Epithelial cell of prostate (primary cell): ENCODE results near the gene NPHP4.

Experiments
- DNase-seq: peaks from one replicate; pipeline ENCODE4 v3.0.0-alpha.2; 2011; ENCODE audit warnings: low read depth, low spot score
- H3K27ac ChIP-seq: fragments of 450-650 bp; 2 replicates; pipeline ENCODE4 v1.5.1; 2017; ENCODE audit warnings: mild to moderate bottlenecking

The NPHP4 gene

DNA sequence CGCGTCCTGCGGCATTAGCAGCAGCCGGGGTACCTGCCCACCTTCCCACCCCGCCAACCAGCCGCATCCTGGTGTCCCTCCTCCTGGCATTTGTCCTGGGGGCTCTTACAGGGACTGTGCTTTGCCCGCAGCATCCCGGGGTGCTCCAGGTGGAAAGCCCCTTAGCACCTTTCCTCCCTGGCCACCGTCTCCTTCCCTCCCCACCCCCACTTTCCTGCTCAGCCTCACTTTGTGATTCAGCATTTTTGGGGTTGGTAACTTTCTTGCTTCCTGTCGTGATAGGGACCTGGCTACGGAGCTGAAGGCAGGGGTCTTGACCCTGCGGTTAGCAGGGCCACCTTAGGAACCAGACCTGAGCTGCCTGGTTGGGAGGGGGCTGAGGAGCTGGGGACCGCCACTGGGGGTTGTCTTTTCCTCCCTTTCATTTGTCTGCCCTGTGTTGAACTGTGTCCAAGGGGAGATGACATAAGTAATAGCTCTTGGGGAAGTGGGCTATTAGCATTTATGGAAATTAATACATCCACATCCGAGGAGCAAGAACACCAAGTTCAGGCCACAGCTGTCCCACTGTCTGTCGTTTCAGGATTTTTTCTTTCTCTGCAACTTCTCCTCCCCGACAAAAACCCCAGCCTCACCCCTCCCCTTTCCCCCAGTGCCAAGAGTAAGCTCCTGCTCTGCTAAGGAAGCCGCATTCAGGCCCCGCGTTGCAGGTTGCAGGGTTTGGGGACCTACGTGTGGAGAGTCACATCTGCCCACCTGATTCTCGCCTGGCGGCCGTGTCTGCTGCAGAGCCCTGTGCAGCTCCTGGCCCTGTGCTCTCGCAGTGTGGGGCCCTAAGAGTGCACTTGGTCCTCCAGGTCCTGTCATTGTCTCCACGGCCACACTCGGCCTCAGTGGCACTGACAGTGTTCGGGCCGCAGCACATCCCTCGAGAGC is 1.6 kb upstream of the NPHP4 start:
- DNase-seq: no peak
- H3K27ac ChIP-seq: no peak overlapping the region

DNA sequence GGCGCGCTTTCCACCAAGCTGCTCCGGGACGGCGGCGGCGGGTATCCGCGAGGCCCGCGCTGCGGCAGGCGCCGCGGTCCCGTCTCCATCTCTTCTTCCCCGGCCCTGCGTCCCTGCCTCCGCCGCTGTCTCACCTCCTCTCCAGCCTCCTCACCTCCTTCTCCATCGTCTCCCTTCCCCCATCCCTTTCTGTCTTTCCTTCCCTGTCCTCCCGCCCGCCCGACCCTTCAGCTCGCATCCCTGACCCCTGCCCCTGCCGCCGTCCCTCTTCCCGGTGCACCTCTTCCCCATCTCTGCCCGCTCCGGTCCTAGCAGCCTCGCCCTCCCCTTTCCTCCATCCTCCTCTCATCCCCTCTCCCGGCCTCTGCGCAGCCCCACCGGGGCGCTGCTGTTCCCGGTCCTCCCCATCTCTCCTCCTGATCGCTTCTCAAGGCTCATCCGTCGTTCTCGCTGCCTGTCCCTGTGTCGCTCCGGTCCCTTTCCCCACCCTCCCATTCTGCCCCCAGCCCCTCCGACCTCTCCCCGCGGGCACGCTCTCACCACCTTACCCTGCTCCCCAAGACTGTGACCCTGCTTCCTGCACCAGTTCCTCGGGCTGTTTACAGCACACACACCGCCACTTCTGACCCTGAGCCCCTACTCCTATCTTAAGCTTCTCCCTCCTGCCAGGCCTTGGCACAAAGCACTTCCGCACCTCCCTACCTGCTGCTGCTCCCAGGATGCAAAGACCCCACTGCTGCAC is 760 bp upstream of the NPHP4 start:
- H3K27ac ChIP-seq: no peak overlapping the region
- no peak for DNase-seq

DNA sequence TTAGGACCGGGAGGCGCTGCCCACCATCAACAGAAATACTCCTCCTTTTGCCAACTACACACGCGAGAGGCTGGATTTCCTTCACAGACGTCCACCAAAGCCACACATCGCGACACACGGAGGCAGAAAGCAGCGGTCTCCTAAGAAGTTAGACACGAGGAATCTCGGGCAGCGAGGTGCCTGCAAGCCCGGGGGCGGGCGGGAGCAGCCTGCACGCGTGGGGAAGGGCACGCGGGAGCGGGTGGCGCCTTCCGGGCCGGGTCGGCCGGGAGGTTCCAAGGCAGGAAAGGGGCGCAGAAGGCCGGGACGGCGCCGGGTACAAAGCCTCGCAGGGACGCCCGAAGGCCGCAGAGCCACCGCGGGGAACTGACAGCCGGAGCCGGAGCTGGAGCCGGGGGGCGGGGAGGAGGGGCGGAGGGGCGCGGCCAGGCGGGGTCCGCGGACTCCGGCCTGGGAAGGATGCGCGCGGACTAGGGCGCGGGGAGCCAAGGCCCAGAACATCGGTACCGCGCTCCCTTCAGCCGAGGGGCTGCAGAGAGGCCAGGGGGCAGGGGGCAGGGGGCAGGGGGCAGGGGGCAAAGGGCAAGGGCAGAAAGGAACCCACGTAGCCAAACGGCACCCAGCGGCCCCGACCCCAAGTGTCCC is 722 bp downstream of the NPHP4 start:
- H3K27ac ChIP-seq: peak overlapping the region; percentile 48
- no peak for DNase-seq

DNA sequence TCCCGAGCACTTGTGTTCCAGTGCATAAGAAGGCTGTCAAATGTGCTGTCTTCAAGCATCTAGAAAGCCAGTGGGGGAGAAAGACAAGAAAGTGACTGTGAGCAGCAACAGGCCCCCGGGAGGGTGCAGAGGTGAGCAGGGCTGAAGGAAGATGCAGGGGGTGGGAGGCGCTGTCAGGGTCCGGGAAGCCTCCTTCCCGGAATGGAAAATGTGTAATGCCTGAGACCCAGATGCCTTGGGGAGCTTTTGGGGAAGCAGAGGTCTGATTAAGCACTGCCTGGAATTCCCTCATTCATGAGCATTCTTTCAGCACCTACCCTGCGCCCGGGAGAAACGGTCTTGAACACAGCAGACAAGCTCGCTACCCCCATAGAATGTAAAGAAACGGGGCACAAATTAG is 1.3 kb downstream of the NPHP4 start:
- H3K27ac ChIP-seq: no peak overlapping the region
- no peak for DNase-seq

DNA sequence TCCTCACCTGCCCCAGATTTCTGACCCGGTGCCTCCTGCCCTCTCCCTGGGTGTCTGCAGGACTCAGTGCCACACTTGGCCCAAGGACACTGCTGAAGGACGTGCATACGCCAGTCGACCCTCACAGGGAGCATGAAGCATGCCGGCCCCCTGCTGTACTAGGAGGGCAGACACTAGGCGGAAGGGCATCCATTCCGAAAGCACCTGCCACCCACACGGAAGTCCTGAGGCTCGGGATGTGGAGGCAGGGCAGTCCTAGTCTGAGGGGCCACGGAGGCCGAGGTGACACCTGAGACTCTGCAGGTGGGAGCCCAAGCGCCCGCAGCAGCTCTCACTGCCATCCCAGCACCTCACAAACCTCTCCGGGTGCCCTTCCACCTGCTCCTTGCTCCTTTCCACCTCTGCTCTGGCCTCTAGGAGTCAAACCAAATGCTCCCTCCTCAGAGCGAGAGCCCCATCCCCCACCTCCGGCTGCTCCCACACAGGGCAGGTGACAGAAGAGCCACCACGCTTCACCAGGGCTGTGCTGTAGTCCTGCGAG is 2.4 kb downstream of the NPHP4 start:
- no peak for DNase-seq
- no peak overlapping the region for H3K27ac ChIP-seq

DNA sequence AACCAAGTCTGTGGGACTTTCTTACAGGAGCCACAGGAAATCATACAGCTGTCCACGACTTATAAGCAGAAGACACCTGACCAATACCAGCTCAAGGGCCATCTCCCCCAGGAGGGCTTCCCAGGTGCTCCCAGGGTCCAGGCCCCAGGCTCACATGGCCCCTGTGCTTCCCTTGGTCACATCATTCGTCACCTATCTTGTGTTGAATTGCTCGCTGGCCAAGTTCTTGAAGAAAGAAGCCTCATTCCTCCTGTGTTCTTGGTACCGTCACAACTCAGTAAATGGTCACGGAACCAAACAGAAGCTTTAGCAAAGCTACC is 3.0 kb downstream of the NPHP4 start:
- DNase-seq: no peak
- H3K27ac ChIP-seq: no peak overlapping the region

DNA sequence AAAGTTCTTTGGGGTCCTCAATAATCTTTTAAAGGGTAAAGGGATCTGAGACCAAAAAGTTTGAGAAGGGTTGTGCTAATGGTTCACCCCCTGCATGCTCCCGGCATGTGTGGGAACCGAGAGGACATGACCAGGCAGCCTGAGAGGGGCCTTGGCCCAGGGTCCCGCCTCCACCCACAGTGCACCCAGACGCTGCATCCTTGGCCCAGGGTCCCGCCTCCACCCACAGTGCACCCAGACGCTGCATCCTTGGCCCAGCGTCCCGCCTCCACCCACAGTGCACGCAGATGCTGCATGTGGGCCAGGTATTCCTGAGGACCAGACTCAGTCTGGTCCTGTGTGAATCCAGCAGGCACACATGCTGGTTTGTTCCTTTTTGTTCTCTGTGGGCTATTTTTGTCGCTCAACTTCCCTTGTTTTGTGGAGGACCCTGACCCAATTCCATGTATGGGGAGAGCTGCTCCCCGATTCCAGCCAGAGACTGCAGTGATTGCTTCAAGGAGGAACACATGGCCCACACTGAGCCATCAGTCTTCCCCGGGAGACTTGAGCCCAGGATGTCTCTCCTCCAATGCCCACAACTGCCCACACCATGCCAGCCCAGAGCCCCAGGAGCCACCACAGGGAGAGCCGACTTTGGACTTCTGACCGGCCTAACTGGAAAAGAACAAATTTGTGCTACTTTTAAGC is 3.5 kb downstream of the NPHP4 start:
- no peak for DNase-seq
- no peak overlapping the region for H3K27ac ChIP-seq

DNA sequence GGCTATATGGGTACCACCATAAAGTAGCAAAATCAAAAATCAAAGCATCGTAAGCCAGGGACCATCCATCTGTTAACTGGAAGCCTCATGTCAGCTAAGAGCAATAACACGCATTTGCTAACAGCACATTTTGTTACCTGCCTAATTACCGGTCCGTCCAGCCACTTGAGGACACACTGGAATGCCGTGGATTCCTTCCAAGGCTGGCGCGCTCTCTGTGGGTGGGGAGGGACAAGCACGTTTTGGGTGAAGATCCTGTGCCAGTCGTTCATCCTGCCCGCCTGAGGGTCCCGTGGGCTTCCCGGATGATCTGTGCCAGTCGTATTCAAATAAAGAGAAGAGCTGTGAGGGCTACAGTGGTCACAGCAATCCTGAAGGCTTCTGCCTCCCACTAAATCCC is 6.2 kb downstream of the NPHP4 start:
- DNase-seq: no peak
- H3K27ac ChIP-seq: no peak overlapping the region

DNA sequence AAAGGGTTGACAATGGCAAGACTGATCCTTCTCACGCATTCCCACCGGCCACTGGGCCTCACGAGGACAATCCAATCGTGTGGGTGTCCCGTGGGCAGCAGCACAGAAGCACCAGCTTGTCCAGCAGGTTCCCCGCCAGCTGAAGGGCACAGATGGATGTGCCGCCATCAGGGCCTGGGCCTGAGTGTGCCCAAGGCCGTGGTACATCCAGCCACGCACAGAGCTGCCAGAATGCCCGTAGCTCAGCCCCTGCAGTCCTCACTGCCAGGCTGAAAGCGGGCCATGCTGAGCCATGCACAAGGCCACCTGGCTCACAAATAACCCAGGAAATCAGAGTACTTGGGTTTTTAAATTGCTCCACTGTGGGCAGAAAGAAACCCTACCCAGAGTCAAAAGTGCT is 7.0 kb downstream of the NPHP4 start:
- H3K27ac ChIP-seq: no peak overlapping the region
- DNase-seq: no peak

DNA sequence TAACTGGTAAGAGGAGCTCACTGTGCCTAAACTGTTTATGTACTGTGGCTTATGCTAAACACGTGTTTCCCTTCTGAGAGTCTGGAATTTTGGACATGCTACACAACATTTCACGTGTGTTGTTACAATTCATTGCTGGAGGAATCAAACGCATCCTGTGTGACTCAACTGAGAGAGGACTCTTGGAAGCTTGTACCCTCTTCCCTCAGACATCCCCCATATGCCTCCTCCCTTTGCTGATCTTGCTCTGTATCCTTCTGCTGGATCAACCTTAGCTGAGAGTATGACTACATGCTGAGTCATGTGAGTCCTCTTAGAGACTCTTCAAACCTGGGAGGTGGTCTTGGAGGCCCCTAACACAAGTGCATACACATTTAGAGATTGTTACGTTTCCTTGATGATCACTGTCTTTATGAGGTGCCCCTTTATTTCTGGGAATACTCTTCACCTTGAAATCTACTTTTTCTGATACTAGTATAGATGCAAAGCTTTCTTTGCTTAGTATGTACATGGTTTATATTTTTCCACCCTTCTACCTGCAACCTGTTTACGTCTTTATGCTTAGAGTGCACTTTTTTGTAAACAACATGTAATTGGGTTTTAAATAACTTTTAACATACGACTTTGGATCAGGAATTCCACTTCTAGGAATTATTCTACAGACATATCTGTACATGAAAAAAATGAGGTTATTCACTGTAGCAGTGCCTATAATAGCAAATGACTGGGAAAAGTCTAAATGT is 8.7 kb downstream of the NPHP4 start:
- H3K27ac ChIP-seq: no peak overlapping the region
- DNase-seq: no peak

DNA sequence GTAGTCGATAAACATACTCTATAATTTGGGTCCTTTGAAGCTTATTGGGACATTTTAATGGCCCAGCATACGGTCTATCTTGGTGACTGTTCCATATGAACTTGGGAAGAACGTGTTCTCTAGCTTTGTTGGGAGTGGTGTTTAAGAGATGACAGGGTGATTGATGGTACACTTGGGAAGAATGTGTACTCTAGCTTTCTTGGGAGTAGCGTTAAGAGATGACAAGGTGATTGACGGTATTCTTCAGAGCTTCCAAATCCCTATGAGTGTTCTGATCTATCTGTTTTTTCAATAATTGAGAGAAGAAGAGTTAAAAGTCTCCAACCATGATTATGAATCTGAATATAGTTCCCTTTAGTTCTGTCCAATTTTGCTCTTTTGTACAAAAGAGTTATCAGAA is 9.4 kb downstream of the NPHP4 start:
- no peak for DNase-seq
- no peak overlapping the region for H3K27ac ChIP-seq

DNA sequence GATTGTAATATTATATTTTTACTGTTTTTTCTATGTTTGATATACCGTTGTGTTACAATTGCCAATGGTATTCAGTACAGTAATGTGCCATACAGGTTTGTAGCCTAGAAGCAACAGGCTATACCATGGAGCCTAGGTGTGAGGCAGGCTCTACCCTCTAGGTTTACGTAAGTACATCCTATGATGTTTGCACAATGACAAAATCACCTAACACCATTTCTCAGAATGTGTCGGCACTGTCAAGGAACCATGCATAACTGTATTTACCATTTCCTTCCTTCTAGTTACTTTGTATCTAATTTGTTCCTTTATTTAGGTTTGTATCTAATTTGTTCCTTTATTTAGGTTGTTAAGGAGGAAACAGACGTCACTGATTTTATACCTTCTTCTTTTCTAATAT is 9.9 kb downstream of the NPHP4 start:
- no peak for DNase-seq
- no peak overlapping the region for H3K27ac ChIP-seq

DNA sequence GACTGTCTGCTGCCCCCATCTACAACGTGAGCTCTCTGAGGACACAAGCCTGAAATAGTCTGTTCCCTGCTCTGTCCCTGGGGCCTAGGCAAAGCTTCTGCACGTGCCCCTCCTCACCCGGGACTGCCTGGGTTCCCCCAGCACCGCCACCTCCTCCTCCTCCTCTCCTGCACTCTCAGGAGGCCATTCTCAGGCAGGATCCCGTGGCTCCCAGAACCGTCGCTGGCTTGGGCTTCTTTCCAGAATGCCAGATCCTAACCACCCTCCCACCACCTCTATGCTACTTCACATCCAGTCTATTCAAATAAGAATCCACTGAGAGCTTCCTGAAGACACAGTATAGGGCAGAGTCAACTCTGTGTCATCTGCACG is 11.2 kb downstream of the NPHP4 start:
- DNase-seq: no peak
- no peak overlapping the region for H3K27ac ChIP-seq

DNA sequence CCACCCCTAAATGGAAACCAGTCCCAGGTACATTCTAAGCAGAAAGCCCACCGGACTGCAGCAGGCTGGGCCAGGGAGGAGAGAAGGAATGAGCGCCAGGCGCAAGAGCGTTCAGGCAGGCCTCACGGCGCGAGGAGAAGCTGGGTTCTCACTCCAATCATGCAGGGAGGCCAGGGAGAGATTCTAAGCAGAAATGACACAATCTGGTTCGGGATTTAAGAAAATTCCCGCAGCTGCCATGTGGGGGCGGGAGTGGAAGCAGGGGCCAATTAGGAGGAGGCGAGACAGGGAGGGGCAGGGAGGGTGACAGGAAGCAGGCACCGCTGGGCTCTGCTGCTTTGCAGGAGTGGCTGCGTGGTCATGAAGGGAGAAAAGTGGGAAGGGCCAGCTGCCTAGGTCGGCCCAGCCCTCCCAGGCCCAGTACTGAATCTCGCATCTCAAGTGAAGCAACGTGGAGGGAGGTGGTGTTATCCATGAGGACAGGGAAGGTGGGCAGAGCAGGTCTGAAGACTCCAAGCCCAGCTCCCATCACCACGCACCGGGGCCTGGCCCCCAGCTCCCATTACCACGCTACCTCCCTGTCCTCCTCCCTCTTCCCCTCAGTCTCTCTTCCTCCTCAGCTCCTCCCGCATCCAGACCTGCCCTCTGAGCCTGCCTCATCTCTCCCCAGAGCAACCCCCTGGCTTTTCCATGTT is 11.8 kb downstream of the NPHP4 start:
- no peak overlapping the region for H3K27ac ChIP-seq
- DNase-seq: no peak

DNA sequence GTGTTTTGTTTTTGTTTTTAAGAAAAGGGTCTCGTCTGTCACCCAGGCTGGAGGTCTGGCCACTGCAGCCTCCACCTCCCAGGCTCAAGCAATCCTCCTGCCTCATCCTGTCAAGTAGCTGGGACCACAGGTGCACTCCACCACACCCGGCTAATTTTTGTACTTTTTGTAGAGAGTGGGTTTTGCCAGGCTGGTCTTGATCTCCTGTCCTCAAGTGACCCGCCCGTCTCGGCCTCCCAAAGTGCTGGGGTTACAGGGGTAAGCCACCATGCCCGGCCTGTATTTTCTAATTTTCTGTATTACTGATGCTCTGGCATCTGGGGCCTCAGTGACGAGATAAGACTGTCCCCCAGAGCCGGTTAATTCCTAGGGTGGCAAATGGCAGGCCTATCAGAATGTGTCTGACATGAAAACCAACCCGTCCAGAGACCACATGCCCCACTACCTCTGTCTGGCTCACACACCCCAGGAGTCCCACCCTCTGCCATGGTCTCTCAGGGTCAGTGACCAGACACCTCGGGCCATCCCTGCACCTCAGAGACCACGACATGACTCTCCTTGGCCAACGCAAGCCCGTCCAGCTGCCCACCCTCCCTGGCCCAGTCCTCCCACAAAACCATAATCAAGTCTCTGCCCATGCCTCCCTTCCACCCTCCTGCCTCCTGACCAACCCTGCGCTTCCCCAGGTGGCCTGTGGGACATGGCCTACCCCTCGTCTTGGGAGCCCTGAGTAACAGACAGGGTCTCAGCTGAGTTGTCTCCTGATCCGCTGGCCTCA is 12.5 kb downstream of the NPHP4 start:
- H3K27ac ChIP-seq: no peak overlapping the region
- DNase-seq: no peak

DNA sequence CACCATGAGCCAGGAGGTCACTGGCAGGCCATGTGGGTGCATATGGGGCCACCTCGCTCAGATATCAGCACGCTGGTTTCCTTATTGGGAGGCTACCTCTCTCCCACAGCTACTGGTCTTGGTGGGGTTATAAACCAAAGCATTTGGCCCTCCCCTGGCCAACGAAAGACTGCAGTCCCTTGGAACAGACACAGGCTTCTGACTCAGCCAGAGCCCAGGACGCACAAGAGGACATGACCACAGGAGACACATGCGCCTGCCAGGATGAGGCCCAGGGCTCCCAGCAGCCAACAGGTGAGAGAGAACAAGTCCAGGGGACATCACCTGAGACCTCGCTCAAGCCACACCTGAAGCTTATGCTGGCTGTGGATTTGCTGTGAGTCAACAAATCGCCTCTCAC is 13.8 kb downstream of the NPHP4 start:
- no peak for DNase-seq
- no peak overlapping the region for H3K27ac ChIP-seq

DNA sequence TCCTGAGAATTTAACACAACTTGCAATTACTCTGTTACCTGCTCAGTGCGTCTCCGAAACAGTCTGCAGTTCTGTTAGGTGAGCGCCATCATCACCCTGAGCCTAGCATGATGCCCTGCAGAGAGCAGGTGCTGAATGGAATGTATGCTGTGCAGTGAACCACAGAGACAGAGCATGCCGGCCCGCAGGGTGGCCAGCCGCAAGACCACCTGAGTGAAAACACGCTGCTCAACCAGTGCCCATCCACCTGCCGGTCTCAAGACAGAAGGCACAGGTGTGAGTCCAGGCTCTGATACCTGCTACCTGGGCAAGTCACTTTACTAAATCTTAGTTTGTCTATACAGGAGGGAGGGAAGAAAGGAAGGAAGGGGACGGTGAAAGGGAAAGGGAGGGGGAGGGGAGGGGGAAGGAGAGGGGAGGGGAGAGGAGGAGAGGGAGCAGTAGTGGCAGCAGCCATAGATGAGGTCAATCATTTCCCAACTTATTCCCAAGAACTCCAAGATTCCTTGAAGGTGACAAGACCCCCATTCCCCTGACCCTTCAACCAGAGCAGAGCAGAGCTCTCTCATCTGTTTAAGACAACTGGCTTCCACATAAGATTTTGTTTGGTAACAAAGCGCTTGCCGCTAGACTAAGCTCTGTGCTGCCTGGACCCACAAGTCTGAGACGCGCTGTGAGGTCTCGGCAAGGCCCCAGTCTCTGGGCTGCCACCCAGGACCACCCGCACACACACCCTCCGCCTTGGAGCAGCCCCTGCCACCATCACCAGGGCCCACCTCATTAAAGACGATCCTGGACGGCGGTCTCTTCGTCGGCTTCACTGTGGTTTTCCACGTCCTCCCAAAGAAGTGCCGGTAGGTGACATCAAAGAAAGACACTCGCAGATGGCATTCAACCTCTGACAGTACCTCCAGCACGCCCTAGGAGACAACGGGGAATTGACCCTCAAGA is 14.5 kb downstream of the NPHP4 start:
- DNase-seq: no peak
- no peak overlapping the region for H3K27ac ChIP-seq
